Measurements from ENCODE around the gene RAB3IL1. TPM values are rescaled to one million over a fixed set of nuclear protein-coding genes. Genes with fewer than 3 reads are reported as not detected.

The RAB3IL1 gene
- total and polyA plus RNA-seq, 2 of the 13 experiments (the other 11 are each of a cell fraction or from before 2014, with no cell fraction given) = 1.2 to 2.0 TPM

DNA sequence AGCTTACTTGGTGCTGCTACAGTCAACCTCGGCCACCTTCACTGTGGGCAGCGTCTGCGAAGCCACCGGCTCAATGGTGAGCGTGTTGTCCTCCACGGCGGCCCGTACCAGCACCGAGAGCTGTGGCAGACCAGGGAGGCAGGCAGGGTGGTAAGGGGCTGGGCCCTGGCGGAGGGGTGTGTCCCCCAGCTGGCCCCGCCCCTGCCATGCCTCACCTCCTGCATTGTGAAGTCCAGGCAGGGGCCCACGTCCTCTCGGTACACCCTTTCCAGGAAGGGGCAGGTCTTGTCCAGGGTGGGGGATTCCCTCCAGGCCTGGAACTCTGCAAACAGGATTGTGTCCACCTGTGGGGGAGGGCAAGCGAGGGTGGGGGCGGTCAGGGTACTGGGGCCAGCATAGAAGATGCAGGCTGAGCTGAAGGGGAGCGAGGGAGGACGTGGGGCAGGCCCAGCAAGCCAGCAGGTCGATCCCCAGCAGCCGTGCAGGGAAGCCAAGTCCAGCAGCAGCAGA lies 12.8 kb downstream of the RAB3IL1 start (continued):
- TF ChIP-seq, protein P1, sequence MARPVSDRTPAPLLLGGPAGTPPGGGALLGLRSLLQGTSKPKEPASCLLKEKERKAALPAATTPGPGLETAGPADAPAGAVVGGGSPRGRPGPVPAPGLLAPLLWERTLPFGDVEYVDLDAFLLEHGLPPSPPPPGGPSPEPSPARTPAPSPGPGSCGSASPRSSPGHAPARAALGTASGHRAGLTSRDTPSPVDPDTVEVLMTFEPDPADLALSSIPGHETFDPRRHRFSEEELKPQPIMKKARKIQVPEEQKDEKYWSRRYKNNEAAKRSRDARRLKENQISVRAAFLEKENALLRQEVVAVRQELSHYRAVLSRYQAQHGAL (CRISPR knock-in tag; IDR thresholded peaks at IDR 0.05; ENCODE audit: not compliant biosample characterization) = no peak
- TF ChIP-seq RAD21 (CRISPR knock-in tag; IDR thresholded peaks at IDR 0.05) (no peak), SAP130 (CRISPR knock-in tag; IDR thresholded peaks at IDR 0.05; ENCODE audit: low read depth) (peak; percentile 73; the same call in 1 of the 2 replicates), PCBP1 (IDR thresholded peaks at IDR 0.05; ENCODE audit: borderline replicate concordance, low read depth, low read length) (0 out of 2 replicates have a peak, but pooled peaks have one; percentile 37), SP5 (CRISPR knock-in tag; IDR thresholded peaks at IDR 0.05; ENCODE audit: borderline replicate concordance, low read depth) (peak; percentile 68; the same call in 1 of the 2 replicates), ELF3 (CRISPR knock-in tag; IDR thresholded peaks at IDR 0.05) (no peak; the same call in 1 of the 2 replicates), KLF11 (CRISPR knock-in tag; IDR thresholded peaks at IDR 0.05) (no peak), SIN3A (IDR thresholded peaks at IDR 0.05; ENCODE audit: borderline replicate concordance, low read depth, low read length) (peak; percentile 32; the same call in 1 of the 2 replicates), ZSCAN21 (CRISPR knock-in tag; IDR thresholded peaks at IDR 0.05; ENCODE audit: borderline replicate concordance) (peak; percentile 18; the same call in 1 of the 2 replicates), LCORL (IDR thresholded peaks at IDR 0.05) (no peak), LCORL (CRISPR knock-in tag; IDR thresholded peaks at IDR 0.05) (no peak; the same call in 1 of the 2 replicates), ZNF225 (CRISPR knock-in tag; IDR thresholded peaks at IDR 0.05) (peak; percentile 53; the same call in 1 of the 2 replicates), SMAD1 (CRISPR knock-in tag; IDR thresholded peaks at IDR 0.05; ENCODE audit: borderline replicate concordance, low read depth) (peak; percentile 71; the same call in 1 of the 2 replicates), CHCHD3 (CRISPR knock-in tag; IDR thresholded peaks at IDR 0.05) (no peak), CCDC6 (CRISPR knock-in tag; IDR thresholded peaks at IDR 0.05) (peak; percentile 54; the same call in 1 of the 2 replicates), IKZF4 (CRISPR knock-in tag; IDR thresholded peaks at IDR 0.05; ENCODE audit: borderline replicate concordance, low read depth, not compliant biosample characterization) (peak; percentile 26), ZNF451 (CRISPR knock-in tag; IDR thresholded peaks at IDR 0.05) (peak; percentile 94), ZNF331 (CRISPR knock-in tag; IDR thresholded peaks at IDR 0.05) (0 out of 2 replicates have a peak, but pooled peaks have one; percentile 11), GATAD2A (CRISPR knock-in tag; IDR thresholded peaks at IDR 0.05) (peak; percentile 48; the same call in 1 of the 2 replicates), EP300 (IDR thresholded peaks at IDR 0.05; ENCODE audit: low read depth in 2 of 2, low read length in 2 of 2) (no peak), EP300 (CRISPR knock-in tag; IDR thresholded peaks at IDR 0.05; ENCODE audit: borderline replicate concordance) (0 out of 2 replicates have a peak, but pooled peaks have one; percentile 19), ZNF788 (CRISPR knock-in tag; IDR thresholded peaks at IDR 0.05; ENCODE audit: borderline replicate concordance) (peak; percentile 70; the same call in 1 of the 2 replicates), CENPX (CRISPR knock-in tag; IDR thresholded peaks at IDR 0.05) (no peak), ZNF547 (CRISPR knock-in tag; IDR thresholded peaks at IDR 0.05) (0 out of 2 replicates have a peak, but pooled peaks have one; percentile 31)
- TF ChIP-seq, protein P2, sequence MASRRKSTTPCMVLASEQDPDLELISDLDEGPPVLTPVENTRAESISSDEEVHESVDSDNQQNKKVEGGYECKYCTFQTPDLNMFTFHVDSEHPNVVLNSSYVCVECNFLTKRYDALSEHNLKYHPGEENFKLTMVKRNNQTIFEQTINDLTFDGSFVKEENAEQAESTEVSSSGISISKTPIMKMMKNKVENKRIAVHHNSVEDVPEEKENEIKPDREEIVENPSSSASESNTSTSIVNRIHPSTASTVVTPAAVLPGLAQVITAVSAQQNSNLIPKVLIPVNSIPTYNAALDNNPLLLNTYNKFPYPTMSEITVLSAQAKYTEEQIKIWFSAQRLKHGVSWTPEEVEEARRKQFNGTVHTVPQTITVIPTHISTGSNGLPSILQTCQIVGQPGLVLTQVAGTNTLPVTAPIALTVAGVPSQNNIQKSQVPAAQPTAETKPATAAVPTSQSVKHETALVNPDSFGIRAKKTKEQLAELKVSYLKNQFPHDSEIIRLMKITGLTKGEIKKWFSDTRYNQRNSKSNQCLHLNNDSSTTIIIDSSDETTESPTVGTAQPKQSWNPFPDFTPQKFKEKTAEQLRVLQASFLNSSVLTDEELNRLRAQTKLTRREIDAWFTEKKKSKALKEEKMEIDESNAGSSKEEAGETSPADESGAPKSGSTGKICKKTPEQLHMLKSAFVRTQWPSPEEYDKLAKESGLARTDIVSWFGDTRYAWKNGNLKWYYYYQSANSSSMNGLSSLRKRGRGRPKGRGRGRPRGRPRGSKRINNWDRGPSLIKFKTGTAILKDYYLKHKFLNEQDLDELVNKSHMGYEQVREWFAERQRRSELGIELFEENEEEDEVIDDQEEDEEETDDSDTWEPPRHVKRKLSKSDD (CRISPR knock-in tag; IDR thresholded peaks at IDR 0.05; ENCODE audit: low read depth) = no peak
- TF ChIP-seq, protein P3, sequence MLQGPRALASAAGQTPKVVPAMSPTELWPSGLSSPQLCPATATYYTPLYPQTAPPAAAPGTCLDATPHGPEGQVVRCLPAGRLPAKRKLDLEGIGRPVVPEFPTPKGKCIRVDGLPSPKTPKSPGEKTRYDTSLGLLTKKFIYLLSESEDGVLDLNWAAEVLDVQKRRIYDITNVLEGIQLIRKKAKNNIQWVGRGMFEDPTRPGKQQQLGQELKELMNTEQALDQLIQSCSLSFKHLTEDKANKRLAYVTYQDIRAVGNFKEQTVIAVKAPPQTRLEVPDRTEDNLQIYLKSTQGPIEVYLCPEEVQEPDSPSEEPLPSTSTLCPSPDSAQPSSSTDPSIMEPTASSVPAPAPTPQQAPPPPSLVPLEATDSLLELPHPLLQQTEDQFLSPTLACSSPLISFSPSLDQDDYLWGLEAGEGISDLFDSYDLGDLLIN (CRISPR knock-in tag; IDR thresholded peaks at IDR 0.05; ENCODE audit: borderline replicate concordance) = no peak
